Dedifferentiated amniotic fluid mesenchymal stem cell (primary cell): ENCODE results near the gene C4orf54.

ENCODE experiments used
- DNase-seq: peaks from one replicate; pipeline ENCODE4 v3.0.0-alpha.2; 2016; ENCODE audit errors: extremely low spot score

Gene C4orf54

GRCh38 chr4:99657798-99658197, at the start of gene C4orf54:
TSS of gene C4orf54 (minus strand) at chr4:99657828. CDS start at chr4:99654648, 3,180 bp downstream.
- DNase-seq: no peak

GRCh38 chr4:99705891-99706290, 48.3 kb upstream of the C4orf54 start:
- no peak for DNase-seq

GRCh38 chr4:99696801-99697200, 39.2 kb upstream of the C4orf54 start:
- no peak for DNase-seq

GRCh38 chr4:99693140-99693539, 35.5 kb upstream of the C4orf54 start:
- DNase-seq: no peak

- DNase-seq: no peak
Measured at GRCh38 chr4:99690990-99691389, 33.4 kb upstream of the C4orf54 start.

GRCh38 chr4:99690472-99690871, 32.8 kb upstream of the C4orf54 start:
- DNase-seq: no peak

- DNase-seq: no peak
Measured at GRCh38 chr4:99687120-99687519, 29.5 kb upstream of the C4orf54 start.

GRCh38 chr4:99685234-99685633, 27.6 kb upstream of the C4orf54 start:
- DNase-seq: no peak

GRCh38 chr4:99683895-99684294, 26.3 kb upstream of the C4orf54 start:
- DNase-seq: no peak

- no peak for DNase-seq
Measured at GRCh38 chr4:99679976-99680375, 22.3 kb upstream of the C4orf54 start.

- peak; percentile 49 for DNase-seq
Measured at GRCh38 chr4:99679204-99679603, 21.6 kb upstream of the C4orf54 start.

GRCh38 chr4:99677161-99677560, 19.5 kb upstream of the C4orf54 start:
- DNase-seq: no peak

GRCh38 chr4:99670409-99671073, 12.9 kb upstream of the C4orf54 start:
- DNase-seq: no peak

- DNase-seq: no peak
Measured at GRCh38 chr4:99669084-99669483, 11.5 kb upstream of the C4orf54 start.

- no peak for DNase-seq
Measured at GRCh38 chr4:99668472-99668871, 10.8 kb upstream of the C4orf54 start.

GRCh38 chr4:99665983-99666382, 8.4 kb upstream of the C4orf54 start:
- DNase-seq: no peak

- no peak for DNase-seq
Measured at GRCh38 chr4:99664716-99665115, 7.1 kb upstream of the C4orf54 start.

- no peak for DNase-seq
Measured at GRCh38 chr4:99661907-99662306, 4.3 kb upstream of the C4orf54 start.

- DNase-seq: no peak
Measured at GRCh38 chr4:99658666-99659065, 1.0 kb upstream of the C4orf54 start.

GRCh38 chr4:99655308-99656081, 2.1 kb downstream of the C4orf54 start:
- DNase-seq: peak; percentile 76

GRCh38 chr4:99654361-99654761, 3.3 kb downstream of the C4orf54 start:
- DNase-seq: no peak

GRCh38 chr4:99653916-99654315, 3.7 kb downstream of the C4orf54 start:
- DNase-seq: no peak
